IMR-90 (cell line): ENCODE results near the gene PRKAR1B. TPM values are rescaled to one million over a fixed set of nuclear protein-coding genes. Genes with fewer than 3 reads are reported as not detected.

Experiments
- ATAC-seq: fragments of 200-7000 bp; cut with Tn5 transposase; 2 replicates; pipeline ENCODE4 v1.9.1; 2020; ENCODE audit warnings: low read depth, mild to moderate bottlenecking, moderate library complexity
- BruUV-seq: library from RNA; stranded (reverse); fragments of 400-500 nt; replicated peaks from 2 replicates; lab custom pipeline; 2021; lab: Mats Ljungman, UMichigan
- CTCF ChIA-PET: fragments of 300-600 bp; formaldehyde crosslinking; extraction: SDS; loops from one replicate; lab custom pipeline; 2021; ENCODE audit warnings: antibody characterized with exemption; lab: Yijun Ruan, JAX
- POLR2A ChIA-PET: fragments of 300-600 bp; sonication (Branson Sonifier 250); formaldehyde crosslinking; loops from one replicate; lab custom pipeline; 2022; ENCODE audit warnings: antibody characterized with exemption; ENCODE audit not compliant: unreplicated experiment; lab: Charles Lee
- DNase-seq: peaks from one replicate; pipeline ENCODE4 v3.0.0; 2013
- H2AFZ ChIP-seq: replicated peaks from 2 replicates; pipeline ENCODE3; 2013; ENCODE audit warnings: low read length, mild to moderate bottlenecking; ENCODE audit not compliant: poor library complexity
- H2AK5ac ChIP-seq: 2 replicates; pipeline ENCODE4 v1.6.1; 2013; ENCODE audit warnings: low read depth, low read length, inconsistent platforms
- H2AK9ac ChIP-seq: replicated peaks from 2 replicates; pipeline ENCODE3; 2013; ENCODE audit warnings: mild to moderate bottlenecking, low read depth, low read length, moderate library complexity; ENCODE audit not compliant: poor library complexity
- H2BK120ac ChIP-seq: 2 replicates; pipeline ENCODE4 v1.6.1; 2013; ENCODE audit warnings: low read depth, low read length, inconsistent platforms
- H2BK15ac ChIP-seq: 3 replicates; pipeline ENCODE4 v1.6.1; 2013; ENCODE audit warnings: low read depth, low read length, inconsistent platforms
- H2BK20ac ChIP-seq: 2 replicates; pipeline ENCODE4 v1.6.1; 2013; ENCODE audit warnings: low read depth, mild to moderate bottlenecking, inconsistent platforms, low read length, moderate library complexity
- H2BK5ac ChIP-seq: 2 replicates; pipeline ENCODE4 v1.6.1; 2013; ENCODE audit warnings: mild to moderate bottlenecking, low read depth, low read length, inconsistent platforms; ENCODE audit not compliant: poor library complexity, severe bottlenecking
- H3K14ac ChIP-seq: replicated peaks from 2 replicates; pipeline ENCODE4 v1.6.1; 2013; ENCODE audit warnings: low read depth, low read length, inconsistent platforms
- H3K18ac ChIP-seq: 2 replicates; pipeline ENCODE4 v1.6.1; 2013; ENCODE audit warnings: low read depth, low read length, control low read depth
- H3K23ac ChIP-seq: 2 replicates; pipeline ENCODE4 v1.6.1; 2013; ENCODE audit warnings: low read depth, low read length, inconsistent platforms
- H3K27ac ChIP-seq: 2 replicates; pipeline ENCODE4 v1.5.1; 2013; ENCODE audit warnings: mild to moderate bottlenecking, control low read depth, low read length; ENCODE audit not compliant: insufficient read depth
- H3K27me3 ChIP-seq: 2 replicates; pipeline ENCODE4 v1.6.1; 2013; ENCODE audit warnings: low read length; ENCODE audit not compliant: control insufficient read depth, insufficient read depth
- H3K36me3 ChIP-seq: 2 replicates; pipeline ENCODE4 v1.6.1; 2013; ENCODE audit warnings: low read length, mixed read lengths; ENCODE audit not compliant: control insufficient read depth, insufficient read depth
- H3K4ac ChIP-seq: 2 replicates; pipeline ENCODE4 v1.6.1; 2013; ENCODE audit warnings: low read depth, low read length, inconsistent platforms
- H3K4me1 ChIP-seq: 2 replicates; pipeline ENCODE4 v1.6.1; 2013; ENCODE audit warnings: low read length, mixed read lengths; ENCODE audit not compliant: control insufficient read depth, insufficient read depth
- H3K4me2 ChIP-seq: 2 replicates; pipeline ENCODE4 v1.6.1; 2013; ENCODE audit warnings: low read depth, mild to moderate bottlenecking, control low read depth, low read length, moderate library complexity
- H3K4me3 ChIP-seq: 2 replicates; pipeline ENCODE4 v1.5.1; 2013; ENCODE audit warnings: low read depth, mild to moderate bottlenecking, control low read depth, low read length, moderate library complexity; ENCODE audit not compliant: insufficient read depth
- H3K56ac ChIP-seq: 2 replicates; pipeline ENCODE4 v1.6.1; 2013; ENCODE audit warnings: low read length, inconsistent platforms; ENCODE audit not compliant: insufficient read depth; ENCODE audit errors: extremely low read depth
- H3K79me1 ChIP-seq, 2 experiments: 2 replicates each; pipeline ENCODE4 v1.6.1; 2013; ENCODE audit warnings: low read length in 2 of 2, inconsistent platforms in 1 of 2, low read depth in 1 of 2
- H3K9ac ChIP-seq: 2 replicates; pipeline ENCODE4 v1.6.1; 2013; ENCODE audit warnings: low read depth, low read length, control low read depth
- H3K9me1 ChIP-seq: 2 replicates; pipeline ENCODE4 v1.6.1; 2013; ENCODE audit warnings: low read length, inconsistent platforms; ENCODE audit not compliant: insufficient read depth
- H3K9me3 ChIP-seq: 2 replicates; pipeline ENCODE4 v1.6.1; 2013; ENCODE audit warnings: low read length; ENCODE audit not compliant: control insufficient read depth, insufficient read depth
- H4K20me1 ChIP-seq: 2 replicates; pipeline ENCODE4 v1.6.1; 2013; ENCODE audit warnings: low read length, inconsistent platforms; ENCODE audit not compliant: insufficient read depth
- H4K5ac ChIP-seq: 2 replicates; pipeline ENCODE4 v1.6.1; 2013; ENCODE audit warnings: mild to moderate bottlenecking, low read depth, low read length, control low read depth
- H4K8ac ChIP-seq, 2 experiments: 2 replicates each; pipeline ENCODE4 v1.6.1; 2013; ENCODE audit warnings: low read depth in 2 of 2, low read length in 2 of 2, control low read depth in 1 of 2, inconsistent platforms in 1 of 2
- H4K91ac ChIP-seq: 2 replicates; pipeline ENCODE4 v1.6.1; 2013; ENCODE audit warnings: low read depth, low read length, inconsistent platforms; ENCODE audit not compliant: insufficient read depth
- BHLHE40 ChIP-seq: fragments of 150-350 bp; IDR thresholded peaks from 2 replicates; pipeline ENCODE4 v1.6.1; 2016; ENCODE audit warnings: mild to moderate bottlenecking, low read depth, low read length
- CHD1 ChIP-seq: IDR thresholded peaks from 2 replicates; pipeline ENCODE4 v1.6.1; 2012; ENCODE audit warnings: low read depth, low read length, improper control_type of control experiment
- CTCF ChIP-seq: conservative IDR thresholded peaks from 2 replicates; pipeline ENCODE4 v1.5.1; 2012; ENCODE audit warnings: mild to moderate bottlenecking, low read depth, low read length, improper control_type of control experiment
- ELK1 ChIP-seq: fragments of 150-350 bp; IDR thresholded peaks from 2 replicates; pipeline ENCODE4 v1.6.1; 2016; ENCODE audit warnings: low read depth, mild to moderate bottlenecking, low read length, moderate library complexity, borderline replicate concordance
- FOS ChIP-seq: fragments of 150-350 bp; IDR thresholded peaks from 2 replicates; pipeline ENCODE4 v1.6.1; 2016; ENCODE audit warnings: low read depth, low read length
- MAFK ChIP-seq: IDR thresholded peaks from 2 replicates; pipeline ENCODE4 v1.6.1; 2012; ENCODE audit warnings: low read depth, low read length, improper control_type of control experiment
- MAZ ChIP-seq: IDR thresholded peaks from 2 replicates; pipeline ENCODE4 v1.6.1; 2012; ENCODE audit warnings: low read depth, mild to moderate bottlenecking, low read length, improper control_type of control experiment, moderate library complexity, borderline replicate concordance
- MXI1 ChIP-seq: IDR thresholded peaks from 2 replicates; pipeline ENCODE4 v1.6.1; 2012; ENCODE audit warnings: low read depth, mild to moderate bottlenecking, low read length, moderate library complexity, borderline replicate concordance
- NFE2L2 ChIP-seq: fragments of 150-350 bp; IDR thresholded peaks from 2 replicates; pipeline ENCODE4 v1.6.1; 2016; ENCODE audit warnings: low read depth, mild to moderate bottlenecking, low read length
- POLR2A ChIP-seq: IDR thresholded peaks from 2 replicates; pipeline ENCODE4 v1.6.1; 2012; ENCODE audit warnings: mild to moderate bottlenecking, low read depth, low read length
- RCOR1 ChIP-seq: IDR thresholded peaks from 2 replicates; pipeline ENCODE4 v1.6.1; 2012; ENCODE audit warnings: mild to moderate bottlenecking, low read length, improper control_type of control experiment; ENCODE audit not compliant: insufficient replicate concordance
- RFX5 ChIP-seq: IDR thresholded peaks from 2 replicates; pipeline ENCODE4 v1.8.0; 2012; ENCODE audit warnings: low read depth, mild to moderate bottlenecking, low read length, moderate library complexity
- SMC3 ChIP-seq: fragments of 150-350 bp; IDR thresholded peaks from 2 replicates; pipeline ENCODE4 v1.6.1; 2016; ENCODE audit warnings: low read depth, mild to moderate bottlenecking, antibody characterized with exemption, low read length, moderate library complexity
- USF2 ChIP-seq: fragments of 150-350 bp; IDR thresholded peaks from 2 replicates; pipeline ENCODE4 v1.6.1; 2017; ENCODE audit warnings: mild to moderate bottlenecking, antibody characterized with exemption, low read length, low read depth
- WGBS, 2 experiments: methylation state at CpG; one replicate each; pipeline versions ENCODE4 v1.1.5 to v1.1.7; 2013; ENCODE audit warnings: missing lambda C conversion rate in 2 of 2; ENCODE audit not compliant: insufficient read length in 1 of 2; ENCODE audit errors: extremely low coverage in 2 of 2; 5-methylcytosine and 5-hydroxymethylcytosine counted together
- dilution Hi-C: fragments of 300-500 bp; cut with HindIII; formaldehyde crosslinking; loops from one replicate; pipeline ENCODE4 v1.14.3; 2018; ENCODE audit warnings: low sequenced_read_pairs; ENCODE audit not compliant: unreplicated experiment
- in situ Hi-C: fragments of 300-500 bp; cut with MboI; formaldehyde crosslinking; loops from 3 replicates; pipeline ENCODE4 v1.14.3; 2019; ENCODE audit warnings: low sequenced_read_pairs, inconsistent platforms, mixed read lengths
- intact Hi-C: fragments of 100-400 bp; cut with micrococcal nuclease; formaldehyde crosslinking; loops from 2 replicates; pipeline ENCODE4 v1.10.0; 2022
- polyA plus RNA-seq, 3 experiments: library from polyadenylated mRNA; depleted of rRNA; stranded (reverse); fragments of >200 nt; gene quantifications; 2 replicates each; pipeline ENCODE4 v1.2.3, GENCODE V29; 2012; ENCODE audit warnings: low replicate concordance in 1 of 3
- total RNA-seq: library from RNA; depleted of rRNA; stranded (reverse); fragments of >200 nt; gene quantifications from 2 replicates; pipeline ENCODE4 v1.2.3, GENCODE V29; 2012

The PRKAR1B gene
- total and polyA plus RNA-seq, 2 of the 4 experiments (the other 2 are of a cell fraction) = 15.2 to 20.2 TPM

GRCh38 chr7:756231-756927 is 29.3 kb upstream of the PRKAR1B start:
- Histone ChIP-seq H3K4me3 (no peak overlapping the region), H3K4me1 (no peaks in the 10 kb centered on the region), H3K79me1 (no peaks in the 10 kb centered on the region), H3K4ac (no peak overlapping the region), H3K4me2 (no peak overlapping the region), H3K9me3 (no peaks in the 10 kb centered on the region), H3K9ac (no peak overlapping the region), H2AK5ac (no peak overlapping the region), H4K20me1 (no peaks in the 10 kb centered on the region), H4K8ac (no peak overlapping the region), H2BK120ac (no peak overlapping the region), H4K91ac (no peak overlapping the region), H3K18ac (no peak overlapping the region), H3K36me3 (peaks cover 37% of the 10 kb centered on the region), H3K27ac (no peak overlapping the region), H2AK9ac (no peak overlapping the region), H3K27me3 (no peaks in the 10 kb centered on the region), H2AFZ (no peak overlapping the region), H2BK15ac (no peak overlapping the region), H3K9me1 (no peaks in the 10 kb centered on the region; the same call in 1 of the 2 replicates), H2BK5ac (no peak overlapping the region), H4K5ac (no peak overlapping the region), H3K23ac (no peak overlapping the region), H3K56ac (no peak overlapping the region), H2BK20ac (no peak overlapping the region), H3K14ac (no peak overlapping the region)
- CTCF ChIA-PET = no interaction called here
- TF ChIP-seq FOS (no peak), MXI1 (no peak), CTCF (no peak), POLR2A (no peak), SMC3 (no peak), NFE2L2 (no peak), MAZ (no peak), USF2 (no peak), CHD1 (no peak), RFX5 (no peak), MAFK (no peak), ELK1 (no peak), RCOR1 (no peak), BHLHE40 (no peak)
- ATAC-seq = no peak
- POLR2A ChIA-PET = no interaction called here
- in situ Hi-C loops = no loop called here
- DNase-seq = no peak
- intact Hi-C loops = no loop called here
- WGBS, 2 experiments = 95% methylated on average over 17 of the region's 30 CpGs; no CpG with 5 or more reads in 1 of the 2 experiments
- BruUV-seq = no TSS peak
- dilution Hi-C loops = no loop called here
